PC-3 (cell line): ENCODE results near the gene SUPT7L. TPM values are rescaled to one million over a fixed set of nuclear protein-coding genes. Genes with fewer than 3 reads are reported as not detected.

Experiments
- ATAC-seq: fragments of 200-7000 bp; cut with Tn5 transposase; 2 replicates; pipeline ENCODE4 v1.9.1; 2020; ENCODE audit warnings: mild to moderate bottlenecking, moderate library complexity
- BruUV-seq: library from RNA; stranded (reverse); fragments of 400-500 nt; replicated peaks from 2 replicates; lab custom pipeline; 2021; lab: Mats Ljungman, UMichigan
- CTCF ChIA-PET: fragments of 300-600 bp; sonication (Branson Sonifier 250); formaldehyde crosslinking; loops from one replicate; lab custom pipeline; 2022; ENCODE audit warnings: antibody characterized with exemption; lab: Charles Lee
- POLR2A ChIA-PET: fragments of 300-600 bp; sonication (Branson Sonifier 250); formaldehyde crosslinking; loops from one replicate; lab custom pipeline; 2022; ENCODE audit warnings: antibody characterized with exemption; ENCODE audit not compliant: unreplicated experiment; lab: Charles Lee
- DNase-seq: peaks from one replicate; pipeline ENCODE4 v3.0.0-alpha.2; 2015
- H2AFZ ChIP-seq: fragments of 300-600 bp; sonication (generic); 2 replicates; pipeline ENCODE4 v1.6.0; 2016; ENCODE audit warnings: antibody characterized with exemption, low read length
- H3F3A ChIP-seq: fragments of 300-600 bp; sonication (generic); one replicate; pipeline ENCODE4 v1.6.0; 2017; ENCODE audit warnings: antibody characterized with exemption, low read length, control low read depth, mild to moderate bottlenecking; ENCODE audit not compliant: unreplicated experiment
- H3K27ac ChIP-seq: fragments of 300-600 bp; sonication (generic); 2 replicates; pipeline ENCODE4 v1.5.1; 2016; ENCODE audit warnings: mild to moderate bottlenecking, low read length
- H3K27me3 ChIP-seq: fragments of 300-600 bp; sonication (generic); 2 replicates; pipeline ENCODE4 v1.6.1; 2016; ENCODE audit warnings: low read length, mixed read lengths
- H3K36me3 ChIP-seq: fragments of 300-600 bp; sonication (generic); 2 replicates; pipeline ENCODE4 v1.6.1; 2016; ENCODE audit warnings: low read depth, mixed run types, low read length, mixed read lengths
- H3K4me1 ChIP-seq: fragments of 300-600 bp; sonication (generic); 2 replicates; pipeline ENCODE4 v1.5.1; 2016; ENCODE audit warnings: low read length; ENCODE audit not compliant: insufficient read depth
- H3K4me2 ChIP-seq: fragments of 300-600 bp; sonication (generic); 2 replicates; pipeline ENCODE4 v1.6.0; 2016; ENCODE audit warnings: low read length
- H3K4me3 ChIP-seq: fragments of 300-600 bp; sonication (generic); 2 replicates; pipeline ENCODE4 v1.5.1; 2016; ENCODE audit warnings: mild to moderate bottlenecking, low read length, mixed read lengths
- H3K79me2 ChIP-seq: fragments of 300-600 bp; sonication (generic); 2 replicates; pipeline ENCODE4 v1.6.1; 2017; ENCODE audit warnings: low read length, mixed read lengths
- H3K9ac ChIP-seq: fragments of 300-600 bp; sonication (generic); 2 replicates; pipeline ENCODE4 v1.6.0; 2016; ENCODE audit warnings: mild to moderate bottlenecking, low read length
- H3K9me2 ChIP-seq: fragments of 300-600 bp; sonication (generic); replicated peaks from 2 replicates; pipeline ENCODE4 v1.6.1; 2016; ENCODE audit warnings: mixed run types, low read length, mixed read lengths
- H3K9me3 ChIP-seq: fragments of 300-600 bp; sonication (generic); 2 replicates; pipeline ENCODE4 v1.6.1; 2016; ENCODE audit warnings: low read length, mixed read lengths
- H4K20me1 ChIP-seq: fragments of 300-600 bp; sonication (generic); 2 replicates; pipeline ENCODE4 v1.6.1; 2016; ENCODE audit warnings: low read length, mixed read lengths
- EZH2 ChIP-seq: fragments of 300-600 bp; sonication (generic); IDR thresholded peaks from one replicate; pipeline ENCODE4 v1.6.1; 2017; ENCODE audit warnings: antibody characterized with exemption, mild to moderate bottlenecking, low read length; ENCODE audit not compliant: unreplicated experiment
- EZH2phosphoT487 ChIP-seq: fragments of 300-600 bp; sonication (generic); IDR thresholded peaks from 2 replicates; pipeline ENCODE4 v1.6.1; 2018; ENCODE audit warnings: mild to moderate bottlenecking, antibody characterized with exemption, low read length, borderline replicate concordance
- intact Hi-C: fragments of 100-400 bp; cut with micrococcal nuclease; formaldehyde crosslinking; loops from 2 replicates; pipeline ENCODE4 v1.9.0; 2023
- total RNA-seq: library from RNA; depleted of rRNA; stranded (reverse); fragments of >200 nt; gene quantifications from 2 replicates; pipeline ENCODE4 v1.2.3, GENCODE V29; 2014
- TF ChIP-seq, protein P1 (sequence below): fragments of 300-600 bp; sonication (generic); conservative IDR thresholded peaks from 2 replicates; pipeline ENCODE4 v1.5.1; 2017; ENCODE audit warnings: antibody characterized with exemption, low read depth, mild to moderate bottlenecking, low read length

The SUPT7L gene
- total RNA-seq, 1 experiment from 2014 or later, result 23.4 TPM

GRCh38 chr2:27653397-27653796, 10.0 kb downstream of the SUPT7L start:
- peaks cover 1% of the 10 kb centered on the region; the same call in 1 of the 2 replicates for H3K79me2 ChIP-seq
- H3K4me2 ChIP-seq, result peak overlapping the region; percentile 36
- no peaks in the 10 kb centered on the region for H3K9me3 ChIP-seq
- H3K9me2 ChIP-seq, result no peaks in the 10 kb centered on the region
- ATAC-seq, result peak; percentile 21
- no peak overlapping the region for H2AFZ ChIP-seq
- H3K9ac ChIP-seq, result no peak overlapping the region
- DNase-seq, result peak; percentile 18
- ChIA-PET CTCF (no interaction called here), POLR2A (interaction anchor here (0.6 kb wide), 1 partner anchor 737 kb away, joined by 4 read pairs; no protein-coding TSS in a partner anchor)
- intact Hi-C loops, result loop anchor here (10.0 kb wide), 1 partner anchor 249 kb away; the partner anchor contains the start of gene PPM1G
- no peaks in the 10 kb centered on the region for H4K20me1 ChIP-seq
- no peak for TF ChIP-seq EZH2
- TF ChIP-seq, protein P1, sequence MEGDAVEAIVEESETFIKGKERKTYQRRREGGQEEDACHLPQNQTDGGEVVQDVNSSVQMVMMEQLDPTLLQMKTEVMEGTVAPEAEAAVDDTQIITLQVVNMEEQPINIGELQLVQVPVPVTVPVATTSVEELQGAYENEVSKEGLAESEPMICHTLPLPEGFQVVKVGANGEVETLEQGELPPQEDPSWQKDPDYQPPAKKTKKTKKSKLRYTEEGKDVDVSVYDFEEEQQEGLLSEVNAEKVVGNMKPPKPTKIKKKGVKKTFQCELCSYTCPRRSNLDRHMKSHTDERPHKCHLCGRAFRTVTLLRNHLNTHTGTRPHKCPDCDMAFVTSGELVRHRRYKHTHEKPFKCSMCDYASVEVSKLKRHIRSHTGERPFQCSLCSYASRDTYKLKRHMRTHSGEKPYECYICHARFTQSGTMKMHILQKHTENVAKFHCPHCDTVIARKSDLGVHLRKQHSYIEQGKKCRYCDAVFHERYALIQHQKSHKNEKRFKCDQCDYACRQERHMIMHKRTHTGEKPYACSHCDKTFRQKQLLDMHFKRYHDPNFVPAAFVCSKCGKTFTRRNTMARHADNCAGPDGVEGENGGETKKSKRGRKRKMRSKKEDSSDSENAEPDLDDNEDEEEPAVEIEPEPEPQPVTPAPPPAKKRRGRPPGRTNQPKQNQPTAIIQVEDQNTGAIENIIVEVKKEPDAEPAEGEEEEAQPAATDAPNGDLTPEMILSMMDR, result no peak
- TF ChIP-seq EZH2phosphoT487, result no peak
- H3K36me3 ChIP-seq, result peaks cover 49% of the 10 kb centered on the region; the same call in 1 of the 2 replicates
- H3K27ac ChIP-seq, result peak overlapping the region; percentile 75
- peaks cover 38% of the 10 kb centered on the region for H3K4me1 ChIP-seq
- TSS peak; percentile 14 for BruUV-seq
- H3F3A ChIP-seq, result no peaks in the 10 kb centered on the region
- H3K27me3 ChIP-seq, result no peaks in the 10 kb centered on the region
- no peak overlapping the region for H3K4me3 ChIP-seq

DNA sequence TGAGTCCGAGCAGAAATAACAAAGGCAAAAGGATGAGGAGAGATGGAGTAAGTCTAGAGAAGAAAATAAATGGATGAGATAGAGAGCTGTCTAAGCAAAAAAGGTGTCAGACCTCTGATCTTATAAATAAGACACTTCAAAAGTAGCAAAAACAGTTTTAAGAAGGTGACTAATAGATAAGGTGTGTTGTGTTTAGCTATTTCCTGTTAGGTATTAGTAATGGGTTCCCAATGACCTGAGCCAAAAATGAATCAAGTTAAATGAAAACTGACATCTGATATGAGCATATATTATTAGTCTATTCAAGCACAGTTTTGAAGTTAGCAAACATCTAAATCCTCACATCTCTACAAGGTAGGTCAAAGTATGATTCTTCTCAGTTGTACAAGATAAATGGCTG, 10.6 kb downstream of the SUPT7L start:
- Histone ChIP-seq H3K4me2 (peak overlapping the region; percentile 36), H3K9me3 (no peaks in the 10 kb centered on the region), H2AFZ (no peak overlapping the region), H3K4me1 (peaks cover 38% of the 10 kb centered on the region), H3F3A (no peaks in the 10 kb centered on the region), H3K27ac (peak overlapping the region; percentile 75), H4K20me1 (no peaks in the 10 kb centered on the region), H3K27me3 (no peaks in the 10 kb centered on the region), H3K9me2 (no peaks in the 10 kb centered on the region), H3K4me3 (no peak overlapping the region), H3K79me2 (no peaks in the 10 kb centered on the region), H3K36me3 (peaks cover 54% of the 10 kb centered on the region; the same call in 1 of the 2 replicates), H3K9ac (no peak overlapping the region)
- no TSS peak for BruUV-seq
- ChIA-PET POLR2A (interaction anchor here (0.6 kb wide), 1 partner anchor 737 kb away, joined by 4 read pairs; no protein-coding TSS in a partner anchor), CTCF (interaction anchor here (0.6 to 0.7 kb wide), 2 partner anchors 25 to 219 kb away, joined by 3 read pairs; no protein-coding TSS in a partner anchor)
- TF ChIP-seq EZH2phosphoT487, result no peak
- intact Hi-C loops, result loop anchor here (10.0 kb wide), 1 partner anchor 248 kb away; the partner anchor contains the start of gene PPM1G
- DNase-seq, result peak; percentile 66
- peak; percentile 70 for ATAC-seq

GRCh38 chr2:27652341-27652740, 11.1 kb downstream of the SUPT7L start:
- no peaks in the 10 kb centered on the region for H3F3A ChIP-seq
- H3K27ac ChIP-seq, result peak overlapping the region; percentile 55
- POLR2A ChIA-PET, result no interaction called here
- no peak overlapping the region for H3K9ac ChIP-seq
- H3K36me3 ChIP-seq, result peaks cover 58% of the 10 kb centered on the region; the same call in 1 of the 2 replicates
- DNase-seq (no peak), ATAC-seq (peak; percentile 6)
- CTCF ChIA-PET, result interaction anchor here (0.6 to 0.7 kb wide), 2 partner anchors 24 to 219 kb away, joined by 3 read pairs; no protein-coding TSS in a partner anchor
- H3K27me3 ChIP-seq, result no peaks in the 10 kb centered on the region
- no TSS peak for BruUV-seq
- H4K20me1 ChIP-seq, result no peaks in the 10 kb centered on the region
- intact Hi-C loops, result loop anchor here (10.0 kb wide), 1 partner anchor 248 kb away; the partner anchor contains the start of gene PPM1G
- no peaks in the 10 kb centered on the region for H3K9me3 ChIP-seq
- no peaks in the 10 kb centered on the region for H3K9me2 ChIP-seq
- no peak overlapping the region for H3K4me3 ChIP-seq
- no peaks in the 10 kb centered on the region for H3K79me2 ChIP-seq
- peak overlapping the region; percentile 36 for H3K4me2 ChIP-seq
- TF ChIP-seq EZH2, result no peak
- TF ChIP-seq, protein P1, result no peak
- no peak for TF ChIP-seq EZH2phosphoT487
- H3K4me1 ChIP-seq, result peaks cover 38% of the 10 kb centered on the region
- H2AFZ ChIP-seq, result no peak overlapping the region
